RPMI8226 (cell line): ENCODE measurements around the gene OR13J1.
"Not testable (repeated sequence)": the region's sequence is repeated elsewhere in the genome, so short reads cannot be mapped to it uniquely, and the experiment has no call there.

Experiments
- DNase-seq: peaks from one replicate; pipeline ENCODE4 v3.0.0-alpha.2; 2015

OR13J1 gene

GRCh38 chr9:35904338-35904737 lies 34.1 kb upstream of the OR13J1 start:
- no peak for DNase-seq

DNA sequence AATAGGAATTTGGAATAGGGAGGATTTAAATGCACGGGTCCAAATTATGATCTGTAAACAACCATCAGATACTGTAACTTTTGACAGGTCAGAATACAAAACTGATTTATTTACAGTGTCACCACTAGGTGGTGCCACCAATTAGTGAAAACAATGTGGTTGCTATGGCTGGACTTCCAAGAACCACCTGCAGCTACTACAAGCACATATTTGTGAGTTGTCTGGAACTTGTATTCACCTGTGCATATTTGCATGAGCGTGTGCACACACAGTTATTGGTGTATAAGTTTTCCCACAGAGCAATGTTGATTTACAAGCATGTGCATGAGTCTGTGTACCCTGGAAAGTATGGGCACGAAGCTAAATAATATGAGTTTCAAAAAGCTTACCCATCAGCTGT lies 32.8 kb upstream of the OR13J1 start:
- DNase-seq, result peak; percentile 73

GRCh38 chr9:35899021-35899420 lies 28.8 kb upstream of the OR13J1 start:
- no peak for DNase-seq

GRCh38 chr9:35898337-35898736 lies 28.1 kb upstream of the OR13J1 start:
- DNase-seq, result no peak

- DNase-seq, result not testable (repeated sequence)
Observed at GRCh38 chr9:35897376-35898099, 27.3 kb upstream of the OR13J1 start.

DNA sequence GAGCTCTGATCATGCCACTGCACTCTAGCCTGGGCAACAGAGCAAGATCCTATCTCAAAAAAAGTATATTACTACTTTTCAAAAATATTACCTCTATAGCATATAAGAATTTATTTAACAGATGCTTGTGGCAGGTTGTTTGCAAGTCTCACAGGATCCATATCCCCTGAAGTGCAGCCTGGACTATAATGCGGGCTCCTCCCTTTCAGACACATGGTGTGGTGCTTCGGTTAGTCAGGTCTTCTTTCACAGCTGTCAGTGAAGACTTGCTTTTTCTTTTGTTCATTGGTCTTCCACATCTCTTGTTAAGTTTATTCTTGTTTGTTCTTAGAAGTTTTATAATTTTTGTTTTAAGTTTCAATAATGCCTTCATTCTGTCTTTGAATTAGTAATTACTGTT lies 26.4 kb upstream of the OR13J1 start:
- no peak for DNase-seq

DNA sequence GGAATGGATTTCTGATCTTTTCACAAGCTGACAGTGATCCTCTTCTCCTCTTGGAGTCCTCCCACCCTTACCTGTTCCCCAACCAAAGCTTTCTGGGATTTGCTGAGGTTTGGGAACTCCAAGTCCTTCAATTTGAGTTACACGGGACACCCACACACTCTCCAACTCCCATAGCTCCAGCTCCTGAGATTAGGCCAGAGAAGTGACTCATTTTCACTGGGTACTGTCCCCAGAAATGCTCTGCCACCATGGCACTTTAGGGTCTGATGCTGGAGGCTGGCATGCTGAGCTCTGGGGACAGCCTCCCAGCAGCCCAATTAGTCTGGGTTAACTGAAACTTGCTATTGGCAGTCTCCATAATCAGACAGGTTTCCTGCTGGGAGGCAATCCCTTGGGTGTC lies 21.9 kb upstream of the OR13J1 start:
- DNase-seq, result no peak

DNA sequence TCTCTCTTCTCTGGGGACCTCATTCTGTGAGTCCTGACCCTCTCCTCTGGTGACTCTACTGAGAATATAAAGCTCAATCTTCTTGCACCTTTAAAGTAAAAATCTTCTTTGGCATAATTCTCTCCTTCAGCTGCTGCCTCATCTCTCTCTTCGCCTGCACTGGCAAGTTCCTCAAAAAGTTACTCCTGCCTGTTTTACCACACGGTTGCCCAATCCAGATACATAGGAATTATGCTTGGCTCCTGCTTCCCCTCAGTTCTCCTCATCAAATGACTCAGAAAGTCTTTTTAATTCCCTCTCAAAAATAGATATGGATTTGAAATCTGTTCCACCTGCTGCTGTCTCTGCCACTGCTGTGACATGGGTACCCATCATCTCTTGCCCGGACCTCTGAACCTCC lies 21.4 kb upstream of the OR13J1 start:
- DNase-seq, result no peak

GRCh38 chr9:35884908-35885307 lies 14.7 kb upstream of the OR13J1 start:
- DNase-seq, result not testable (repeated sequence)

GRCh38 chr9:35882996-35883395 lies 12.8 kb upstream of the OR13J1 start:
- DNase-seq, result no peak

DNA sequence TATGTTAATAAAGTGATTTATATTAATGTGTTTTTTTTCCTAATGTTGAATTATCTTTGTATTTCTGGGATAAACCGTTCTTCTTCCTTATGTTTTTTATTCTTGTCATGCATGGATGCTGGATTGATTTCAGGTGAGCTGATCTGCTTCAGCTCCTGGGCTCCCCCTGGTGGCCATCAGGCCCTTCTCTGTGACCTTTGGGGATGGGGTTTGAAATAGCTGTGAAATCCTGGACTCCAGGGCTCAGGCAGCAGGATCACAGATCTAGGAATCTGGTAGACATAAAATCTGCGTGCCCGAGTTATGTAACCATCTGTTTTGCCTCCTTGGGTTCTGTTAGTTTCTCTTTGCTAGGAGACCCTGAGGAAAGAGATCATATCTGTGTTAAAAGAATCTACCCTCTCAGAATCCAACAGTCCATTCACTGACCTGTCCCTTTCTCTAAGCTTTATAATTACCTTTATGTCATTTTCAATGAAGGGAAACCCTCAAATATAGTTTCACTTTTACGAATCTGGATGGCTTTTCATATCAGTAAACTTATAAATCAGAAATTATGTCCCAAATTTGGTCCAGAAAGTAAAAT lies 12.2 kb upstream of the OR13J1 start:
- peak; percentile 69 for DNase-seq

GRCh38 chr9:35872505-35872904 lies 2.3 kb upstream of the OR13J1 start:
- no peak for DNase-seq

DNA sequence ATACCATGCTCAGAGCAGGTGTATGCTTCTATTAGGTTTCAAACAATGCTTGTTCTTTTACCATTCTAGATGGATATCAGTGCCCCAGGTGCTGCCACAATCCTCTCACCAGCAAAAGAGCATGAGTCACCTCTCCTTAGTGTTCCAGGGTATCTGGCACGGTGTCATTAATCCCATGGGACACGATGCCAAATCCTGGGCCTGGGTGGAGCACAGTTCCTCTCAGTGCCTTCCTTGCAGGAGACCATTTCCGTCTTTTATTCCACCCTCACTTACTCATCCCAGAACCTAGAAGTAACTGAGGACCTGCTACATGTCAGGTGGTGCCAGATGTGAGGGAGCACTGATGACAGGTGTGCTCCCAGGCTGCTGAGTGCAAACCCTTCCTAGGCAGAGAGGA lies 1.3 kb upstream of the OR13J1 start:
- DNase-seq, result no peak

GRCh38 chr9:35869621-35870216 lies 482 bp downstream of the OR13J1 start:
- DNase-seq, result no peak

GRCh38 chr9:35868933-35869332 lies 1.3 kb downstream of the OR13J1 start:
- DNase-seq, result no peak

- no peak for DNase-seq
Observed at GRCh38 chr9:35867538-35867937, 2.7 kb downstream of the OR13J1 start.

DNA sequence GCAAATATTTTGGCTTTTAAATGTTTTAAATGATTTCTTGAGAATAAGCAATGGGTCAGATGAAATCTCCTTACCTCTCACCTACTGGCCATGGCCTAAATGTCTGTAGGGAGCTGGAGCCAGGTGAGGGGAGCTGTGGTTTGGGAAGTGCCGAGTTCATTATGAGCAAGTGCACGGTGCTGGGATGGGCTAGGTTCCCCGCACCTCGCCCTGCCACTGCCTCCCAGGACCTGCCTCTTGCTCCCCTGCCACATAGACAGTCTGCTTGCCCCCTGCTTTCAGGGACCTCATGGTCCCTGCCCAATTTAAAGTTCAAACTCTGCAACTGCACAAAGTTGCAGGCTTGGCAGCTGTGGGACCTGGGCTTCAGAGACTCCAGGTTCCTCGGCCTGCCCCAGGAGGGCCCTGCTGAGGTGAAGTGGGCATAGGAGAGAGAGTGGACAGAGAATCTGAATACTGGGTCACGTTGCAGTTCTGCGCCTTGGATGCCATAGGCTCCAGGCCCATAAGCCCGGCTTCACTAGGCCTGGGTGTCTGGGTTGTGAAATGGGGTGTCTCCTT lies 5.4 kb downstream of the OR13J1 start:
- DNase-seq, result no peak

DNA sequence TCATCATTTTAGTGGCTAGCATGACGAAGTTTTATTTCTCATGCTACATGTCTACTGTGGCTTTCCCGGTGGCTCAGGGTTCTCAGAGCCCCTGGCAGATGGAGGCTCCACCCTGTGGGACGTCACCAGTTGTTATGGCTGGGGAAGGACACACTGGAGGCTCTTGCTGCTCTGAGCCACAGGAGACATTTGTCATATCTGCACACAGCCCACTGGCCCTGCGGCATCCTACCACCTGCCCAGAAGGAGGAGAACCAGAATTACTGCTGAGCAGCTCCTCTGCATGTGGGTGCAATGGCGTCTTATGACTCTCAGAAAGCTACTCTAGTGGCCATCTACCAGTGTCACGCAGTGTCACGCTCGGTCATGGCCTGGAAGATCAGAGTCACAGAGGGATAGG lies 6.6 kb downstream of the OR13J1 start:
- no peak for DNase-seq

- DNase-seq, result no peak
Observed at GRCh38 chr9:35862328-35862727, 7.9 kb downstream of the OR13J1 start.

DNA sequence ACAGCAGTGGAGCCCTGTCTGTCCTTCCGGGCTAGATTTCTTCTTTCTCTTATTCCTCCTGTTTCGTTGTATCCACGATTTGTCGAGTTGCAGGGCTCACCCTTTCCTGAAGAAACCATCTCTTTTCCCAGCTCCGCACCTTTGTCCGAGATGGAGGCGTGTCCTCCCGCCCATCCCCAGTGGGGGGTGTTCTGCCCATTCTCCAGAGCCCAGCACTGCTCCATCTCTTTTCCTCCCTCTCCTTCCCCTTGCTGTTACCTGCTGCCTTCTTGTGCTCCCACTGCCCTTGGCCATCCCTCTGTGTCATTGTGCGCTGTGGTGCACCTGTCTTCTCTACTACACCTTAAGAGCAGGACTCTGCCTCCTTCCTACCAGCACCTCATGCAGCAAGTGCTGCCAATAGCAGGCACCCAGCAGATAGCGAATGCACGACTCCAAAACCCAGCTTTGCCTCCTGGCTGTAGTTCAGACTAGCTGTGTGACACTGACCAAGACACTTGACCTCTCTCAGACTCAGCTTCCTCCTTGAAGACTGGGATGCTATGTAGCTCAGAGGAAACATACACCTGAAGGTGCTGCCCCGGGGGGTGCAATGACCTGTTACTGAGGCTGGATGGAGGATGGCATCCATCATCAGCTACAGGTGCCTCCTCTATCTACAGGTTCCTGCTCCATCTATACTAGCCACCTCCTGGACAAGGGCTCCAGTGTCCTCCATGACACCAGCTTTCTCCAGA lies 8.9 kb downstream of the OR13J1 start:
- no peak for DNase-seq

DNA sequence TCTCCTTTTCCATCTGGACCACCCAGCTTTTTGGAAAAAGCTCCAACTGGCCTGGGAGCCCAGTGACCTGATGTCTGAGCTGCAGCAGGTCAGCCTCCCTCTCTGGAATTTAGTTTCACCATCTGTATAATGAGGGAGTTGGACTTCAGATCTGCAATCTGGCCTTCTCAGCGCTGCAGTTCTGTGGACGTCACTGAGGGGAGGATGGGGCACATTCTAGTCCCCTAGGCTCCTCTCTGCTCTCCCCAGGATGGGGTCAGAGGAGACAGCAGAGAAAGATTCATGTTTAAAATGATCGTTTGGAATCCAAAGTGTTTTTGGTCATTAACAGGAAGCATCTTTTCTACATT lies 10.2 kb downstream of the OR13J1 start:
- DNase-seq, result no peak

GRCh38 chr9:35859310-35859989 lies 10.8 kb downstream of the OR13J1 start:
- DNase-seq, result peak; percentile 67

DNA sequence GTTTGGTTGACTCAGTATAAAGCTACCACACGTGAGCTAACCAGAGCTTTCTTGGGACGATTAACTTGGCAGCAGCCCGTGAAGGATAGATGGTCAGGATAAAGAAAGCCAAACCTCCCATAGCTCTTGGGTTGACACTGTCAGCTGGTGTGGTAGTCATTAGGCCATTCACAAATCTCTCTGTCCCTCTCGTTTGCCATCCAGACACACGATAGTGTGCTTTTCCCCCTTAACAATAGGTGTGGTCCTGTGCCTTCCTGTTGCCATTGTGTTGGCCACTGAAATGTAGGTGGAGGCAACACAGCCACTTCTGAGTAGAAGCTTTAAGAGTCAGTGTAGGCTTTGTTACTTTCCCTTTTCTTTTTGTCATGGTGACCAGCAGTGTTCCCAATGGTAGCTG lies 11.7 kb downstream of the OR13J1 start:
- no peak for DNase-seq
